DMS153 treated with DMSO at 0.1 percent for 48 hours (cell line): ENCODE data around the gene RPE65.
"Not testable (repeated sequence)": the region's sequence is repeated elsewhere in the genome, so short reads cannot be mapped to it uniquely, and the experiment has no call there.

ENCODE experiments used
- DNase-seq: peaks from one replicate; lab custom pipeline; 2025; ENCODE audit not compliant: unreplicated experiment; lab: John Stamatoyannopoulos, UW

The RPE65 gene

DNA sequence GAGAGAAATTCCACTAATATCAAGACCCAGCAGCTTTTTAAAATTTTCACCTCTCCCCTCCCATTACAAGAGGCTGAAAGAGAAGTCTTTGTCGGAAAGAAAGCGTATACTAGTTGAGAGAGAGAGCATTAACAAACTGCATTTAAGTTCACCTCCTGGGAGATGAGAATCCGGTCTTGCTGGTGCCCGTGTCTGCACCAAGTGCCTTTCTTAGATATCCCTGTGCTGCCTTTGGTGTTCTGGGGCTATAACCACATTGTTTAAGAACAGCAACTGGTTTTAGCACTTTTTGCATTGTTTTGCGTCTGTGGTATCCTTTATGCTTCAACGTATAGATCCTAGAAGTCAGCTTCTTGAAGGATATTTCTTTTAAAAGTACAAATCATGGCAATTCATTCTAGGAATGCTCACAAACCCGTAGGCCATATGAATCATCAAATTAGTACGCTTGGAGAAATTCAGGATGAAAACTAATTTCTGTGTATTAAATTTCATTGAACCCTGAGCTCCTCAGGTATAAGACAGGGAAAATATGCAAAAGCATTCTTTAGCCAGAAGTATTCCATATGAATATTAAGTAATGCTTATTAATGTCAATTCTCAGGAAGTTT is 3.4 kb upstream of the RPE65 start:
- no peak for DNase-seq

DNA sequence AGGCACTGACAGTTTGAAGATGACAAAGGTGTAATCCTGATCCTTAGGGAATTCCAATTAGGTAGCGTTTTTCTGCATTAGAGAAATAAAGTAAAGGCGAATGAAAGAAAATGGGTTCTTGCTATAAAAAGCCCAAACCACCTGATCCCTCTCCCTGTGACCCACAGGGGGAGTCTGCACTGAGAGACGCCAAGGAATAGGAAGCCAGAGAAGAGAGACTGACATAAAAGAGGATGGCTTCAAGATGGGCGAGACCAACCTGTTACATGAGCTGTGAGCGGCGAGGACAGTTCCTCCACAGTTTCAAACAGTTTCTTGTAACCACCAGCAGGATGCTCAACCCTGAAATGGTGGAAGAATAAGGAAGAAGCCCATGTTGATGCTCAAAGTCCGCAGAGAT is 1.4 kb downstream of the RPE65 start:
- DNase-seq, result no peak

DNA sequence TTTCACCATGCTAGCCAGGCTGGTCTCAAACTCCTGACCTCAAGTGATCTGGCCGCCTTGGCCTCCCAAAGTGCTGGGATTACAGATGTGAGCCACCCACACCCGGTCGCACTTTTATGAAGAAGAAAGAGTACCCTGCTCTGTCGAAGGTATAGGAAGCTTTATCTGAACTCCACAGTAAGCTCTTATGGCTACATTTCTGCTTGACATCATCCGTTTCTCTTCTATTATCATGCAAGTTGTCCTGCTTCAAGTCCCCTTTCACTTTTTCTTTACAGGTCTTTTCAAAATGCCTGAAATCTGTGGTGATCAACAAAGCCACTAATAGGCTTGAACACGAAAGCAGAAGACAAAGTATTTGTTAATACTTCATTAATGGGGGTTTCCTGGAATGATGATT is 4.0 kb downstream of the RPE65 start:
- DNase-seq, result no peak

- no peak for DNase-seq
These were observed 6.8 kb downstream of the RPE65 start for GRCh38 chr1:68442822-68443556.

DNA sequence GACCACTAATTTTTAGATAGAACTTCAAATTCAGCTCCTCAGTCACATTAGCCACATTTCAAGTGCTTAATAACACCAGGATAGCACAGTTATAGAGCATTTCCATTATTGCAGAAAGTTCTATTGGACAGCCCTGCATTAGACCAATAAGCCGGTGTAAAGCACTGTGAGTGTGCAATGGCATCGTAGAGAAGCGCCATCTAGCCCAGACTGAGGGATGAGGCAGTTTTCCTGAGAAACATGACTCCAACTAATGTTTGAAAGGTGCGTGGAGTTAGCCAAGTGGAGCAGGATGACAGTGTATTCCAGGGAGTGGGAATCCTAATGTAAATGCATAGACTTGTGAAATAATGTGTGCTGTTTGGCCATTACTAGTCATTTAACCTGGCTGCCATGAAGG is 7.7 kb downstream of the RPE65 start:
- no peak for DNase-seq

- DNase-seq, result no peak
These were observed 11.4 kb downstream of the RPE65 start for GRCh38 chr1:68438310-68438709.

- DNase-seq, result no peak
These were observed 16.4 kb downstream of the RPE65 start for GRCh38 chr1:68433395-68433794.

DNA sequence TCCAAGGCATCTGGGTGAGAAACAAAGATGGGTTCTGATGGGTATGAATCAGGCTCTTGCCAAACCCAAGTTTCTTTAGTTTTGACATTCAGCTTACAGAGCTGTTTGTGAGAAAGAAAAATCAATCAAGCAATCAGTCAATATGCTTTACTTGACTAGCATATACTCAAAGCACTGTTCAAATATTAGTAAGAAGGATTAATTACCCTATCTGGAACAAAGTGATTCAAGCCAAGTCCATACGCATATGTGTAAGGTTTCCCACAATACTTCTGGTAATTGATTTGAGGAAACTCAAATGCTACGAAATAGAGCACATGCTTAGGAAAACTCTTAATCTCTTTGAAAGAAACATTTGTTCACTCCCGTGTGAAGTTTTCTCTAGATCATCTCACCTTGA is 18.7 kb downstream of the RPE65 start:
- no peak for DNase-seq

GRCh38 chr1:68429233-68429808 is 20.4 kb downstream of the RPE65 start:
- no peak for DNase-seq

- DNase-seq, result no peak
These were observed 23.2 kb downstream of the RPE65 start for GRCh38 chr1:68426594-68426993.

DNA sequence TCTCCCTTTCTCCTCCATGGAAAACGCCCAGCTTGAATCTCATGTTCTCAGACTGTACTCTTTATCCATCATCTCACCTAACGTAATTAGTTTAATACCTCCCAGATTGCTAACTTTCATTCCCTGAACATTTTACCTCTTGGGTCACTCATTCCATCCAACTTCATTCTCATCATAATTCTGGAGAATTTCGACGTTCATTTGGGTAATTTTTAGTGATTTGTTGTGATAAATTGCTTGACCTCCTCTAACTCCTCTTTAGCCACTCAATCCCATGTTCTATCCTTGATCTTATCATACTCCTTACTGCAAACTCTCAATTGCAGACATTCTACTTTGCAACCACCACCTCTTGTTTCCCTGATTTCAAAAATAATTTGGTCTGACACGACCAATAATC is 28.4 kb downstream of the RPE65 start:
- no peak for DNase-seq

DNA sequence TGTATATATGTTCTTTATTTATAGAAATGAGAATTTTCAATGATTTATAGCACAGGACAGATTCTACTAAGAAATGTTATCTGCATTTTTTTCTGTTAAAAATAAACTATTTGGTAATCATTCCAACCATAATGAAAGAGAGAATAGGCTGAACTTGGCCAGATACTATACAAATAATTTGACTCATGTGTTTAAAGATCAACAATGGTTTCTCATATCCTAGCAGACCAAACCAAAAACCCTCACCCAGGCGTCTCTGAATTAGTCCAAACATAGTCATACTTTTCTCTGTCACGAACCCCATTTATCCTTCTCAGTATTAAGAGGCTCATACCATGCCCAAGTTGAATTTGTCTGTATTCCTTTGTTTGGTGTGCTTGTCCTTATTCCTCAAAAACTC is 40.3 kb downstream of the RPE65 start:
- DNase-seq, result no peak

DNA sequence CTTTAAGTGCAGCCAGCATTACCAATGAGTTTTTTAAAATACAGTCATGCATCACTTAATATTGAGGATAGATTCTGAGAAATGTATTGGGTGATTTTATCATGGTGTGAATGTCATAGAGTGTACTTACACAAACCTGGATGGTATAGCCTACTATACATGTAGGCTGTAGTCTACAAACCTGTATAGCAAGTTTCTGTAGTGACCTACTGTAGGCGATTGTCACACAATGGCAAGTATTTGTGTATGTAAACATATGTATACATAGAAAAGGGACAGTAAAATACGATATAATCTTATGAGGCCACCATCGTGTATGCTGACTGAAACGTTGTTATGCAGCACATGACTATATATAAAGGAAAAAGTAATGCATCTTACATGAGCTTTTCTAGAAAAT is 48.2 kb downstream of the RPE65 start:
- no peak for DNase-seq

GRCh38 chr1:68395575-68395974 is 54.2 kb downstream of the RPE65 start:
- DNase-seq, result not testable (repeated sequence)

- not testable (repeated sequence) for DNase-seq
These were observed 57.3 kb downstream of the RPE65 start for GRCh38 chr1:68392474-68392873.

GRCh38 chr1:68385798-68386524 is 63.8 kb downstream of the RPE65 start:
- not testable (repeated sequence) for DNase-seq

- DNase-seq, result no peak
These were observed 64.8 kb downstream of the RPE65 start for GRCh38 chr1:68384872-68385411.

GRCh38 chr1:68384321-68384813 is 65.4 kb downstream of the RPE65 start:
- no peak for DNase-seq

DNA sequence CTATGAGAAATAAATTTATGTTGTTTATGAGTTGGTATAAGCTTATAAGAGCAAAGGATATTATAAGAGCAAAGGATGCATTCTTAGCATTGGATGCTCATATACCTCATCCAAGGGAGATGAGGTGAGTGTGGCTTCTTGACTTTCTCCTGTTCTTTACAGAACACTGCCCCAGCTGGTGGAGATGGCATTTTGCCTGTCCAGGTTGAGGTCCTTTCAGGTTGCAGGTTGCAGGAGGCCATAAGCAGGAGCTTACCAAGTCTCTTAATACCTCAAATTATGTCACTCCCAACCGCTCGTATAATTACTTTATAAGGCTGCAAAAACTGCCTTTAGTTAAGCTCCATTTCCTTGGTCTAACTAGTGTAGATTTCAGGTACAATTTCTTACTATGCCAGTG is 66.7 kb downstream of the RPE65 start:
- no peak for DNase-seq

- no peak for DNase-seq
These were observed 70.7 kb downstream of the RPE65 start for GRCh38 chr1:68379085-68379478.
